K562 (cell line): Measurements from ENCODE around the gene SIGLEC5. TPM values are rescaled to one million over a fixed set of nuclear protein-coding genes. Genes with fewer than 3 reads are reported as not detected.

Source experiments
- ATF2 ChIP-seq: sonication (generic); formaldehyde crosslinking; IDR thresholded peaks from 2 replicates; pipeline ENCODE4 v1.8.1; 2022; ENCODE audit warnings: missing genetic modification reagents
- CBX8 ChIP-seq: fragments of 200-600 bp; sonication (generic); IDR thresholded peaks from 2 replicates; pipeline ENCODE4 v1.6.1; 2012; ENCODE audit warnings: borderline replicate concordance, mixed run types, low read depth, mild to moderate bottlenecking, moderate library complexity, mixed read lengths, low read length, control low read depth, inconsistent platforms; ENCODE audit not compliant: poor library complexity, severe bottlenecking; ENCODE audit errors: extremely low read depth
- PREB ChIP-seq: sonication (generic); formaldehyde crosslinking; IDR thresholded peaks from 2 replicates; pipeline ENCODE4 v1.8.1; 2023; ENCODE audit warnings: mild to moderate bottlenecking, missing genetic modification reagents
- TAF1 ChIP-seq: IDR thresholded peaks from 2 replicates; pipeline ENCODE4 v1.6.1; 2011; ENCODE audit warnings: mild to moderate bottlenecking, low read length, moderate library complexity; ENCODE audit not compliant: insufficient read depth, control insufficient read depth, severe bottlenecking; ENCODE audit errors: extremely low read depth
- TCF3 ChIP-seq: sonication (generic); formaldehyde crosslinking; IDR thresholded peaks from 2 replicates; pipeline ENCODE4 v1.4.0; 2020; ENCODE audit warnings: mild to moderate bottlenecking, missing genetic modification reagents
- ZBTB11 ChIP-seq, 3 experiments: fragments of 200-800 bp in 1 of 3; fragments of 250-450 bp in 1 of 3; fragments of 450-650 bp in 1 of 3; sonication (Bioruptor Pico) in 1 of 3; sonication (Bioruptor generic) in 1 of 3; formaldehyde crosslinking in 1 of 3; IDR thresholded peaks; 2 replicates each; pipeline versions ENCODE4 v1.6.1 to v1.8.0; 2016 to 2022; ENCODE audit warnings: mild to moderate bottlenecking in 2 of 3, missing genetic modification characterization in 2 of 3, missing compliant biosample characterization in 1 of 3, moderate library complexity in 1 of 3
- ZBTB9 ChIP-seq: fragments of 450-650 bp; formaldehyde crosslinking; IDR thresholded peaks from 2 replicates; pipeline ENCODE4 v1.4.0; 2020; ENCODE audit warnings: mild to moderate bottlenecking, moderate library complexity
- ZNF311 ChIP-seq: fragments of 250-450 bp; sonication (Bioruptor Pico); IDR thresholded peaks from 2 replicates; pipeline ENCODE4 v1.4.0; 2020; ENCODE audit warnings: mild to moderate bottlenecking, moderate library complexity
- ZNF324 ChIP-seq: fragments of 250-450 bp; sonication (Bioruptor Pico); IDR thresholded peaks from 2 replicates; pipeline ENCODE4 v1.4.0; 2020; ENCODE audit warnings: mild to moderate bottlenecking
- ZNF408 ChIP-seq: fragments of 250-450 bp; sonication (Bioruptor Pico); IDR thresholded peaks from 2 replicates; pipeline ENCODE4 v1.4.0; 2020; ENCODE audit warnings: low read depth, mild to moderate bottlenecking, moderate library complexity
- ZNF785 ChIP-seq: fragments of 250-450 bp; sonication (Bioruptor Pico); IDR thresholded peaks from 2 replicates; pipeline ENCODE4 v1.4.0; 2020; ENCODE audit warnings: mild to moderate bottlenecking
- polyA plus RNA-seq, 8 experiments: library from polyadenylated mRNA; depleted of rRNA in 4 of 8; stranded (reverse) in 5 of 8; unstranded in 3 of 8; fragments of >200 nt; fragmentation: Nextera tagmentation in 2 of 8; fragmentation: Illumina TruSeq in 1 of 8; extraction: Ambion mirVana in 2 of 8; extraction: Trizol in 1 of 8; gene quantifications; 2 replicates each; pipeline versions ENCODE4 v1.2.1 to v1.2.3, GENCODE V29; 2011 to 2014; ENCODE audit warnings: inconsistent platforms in 1 of 8, missing spikeins in 1 of 8
- total RNA-seq, 7 experiments: library from RNA; depleted of rRNA in 6 of 7; stranded (reverse); fragments of >200 nt in 6 of 7; fragmentation: Illumina TruSeq in 2 of 7; extraction: Trizol in 2 of 7; gene quantifications; 2 replicates each; pipeline versions ENCODE4 v1.2.1 to v1.2.3, GENCODE V29; 2011 to 2021; ENCODE audit warnings: low replicate concordance in 1 of 7
- TF ChIP-seq, protein P1 (sequence below), 2 experiments: fragments of 450-650 bp in 1 of 2; sonication (generic) in 1 of 2; formaldehyde crosslinking; conservative IDR thresholded peaks; 2 replicates each; pipeline versions ENCODE4 v1.4.0 to v1.8.1; 2020 to 2022; ENCODE audit warnings: mild to moderate bottlenecking in 1 of 2, missing genetic modification reagents in 1 of 2

The SIGLEC5 gene
- total and polyA plus RNA-seq, 9 of the 15 experiments (the other 6 are each of a cell fraction or from before 2014, with no cell fraction given), result 0.14 TPM; not detected in 8

DNA sequence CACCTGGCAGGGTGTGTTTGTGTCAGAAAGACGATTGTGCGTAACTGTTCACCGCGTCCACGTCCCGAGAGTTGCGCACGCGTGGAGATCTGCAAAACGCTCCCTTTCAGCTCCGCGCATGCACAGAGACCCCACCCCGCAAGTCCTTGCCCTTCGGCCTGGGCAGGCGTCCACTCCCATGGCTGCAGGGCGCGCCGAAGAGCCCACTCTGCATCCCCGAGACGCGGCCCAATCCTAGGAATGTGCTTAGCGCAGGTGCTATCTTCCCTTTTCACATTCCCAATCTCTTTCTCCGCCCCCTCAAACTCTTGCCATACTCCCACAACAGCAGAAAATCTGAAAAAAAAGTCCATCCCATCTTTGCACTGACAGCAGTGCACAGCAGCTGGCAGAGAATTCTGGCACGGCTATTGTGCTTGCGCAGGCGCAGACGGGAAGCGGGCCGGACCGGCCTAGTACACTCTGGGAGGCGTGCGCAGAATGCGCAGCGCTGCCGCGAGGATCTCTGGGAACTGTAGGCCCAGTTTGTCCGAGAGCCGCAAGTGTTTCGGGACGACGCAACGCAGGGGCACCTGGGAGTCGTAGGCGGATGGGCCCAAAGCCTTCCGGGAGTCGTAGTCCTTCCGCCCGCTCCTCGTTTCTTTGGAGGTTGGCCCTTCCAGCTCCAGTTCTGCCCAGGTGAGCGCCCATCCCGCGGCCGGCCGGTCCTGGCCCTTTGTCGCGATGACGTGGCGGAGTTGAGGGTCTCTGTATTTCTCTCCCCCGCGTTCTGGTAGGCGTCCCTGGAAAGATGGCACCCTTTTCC lies 36.0 kb downstream of the SIGLEC5 start (continued):
- no peak for TF ChIP-seq CBX8
- no peak for TF ChIP-seq ZNF324 (CRISPR knock-in tag)
- TF ChIP-seq ATF2 (CRISPR knock-in tag), result no peak
- peak; percentile 31; the same call in 1 of the 2 replicates for TF ChIP-seq TCF3 (CRISPR knock-in tag)
- TF ChIP-seq ZBTB9 (CRISPR knock-in tag), result no peak; the same call in 1 of the 2 replicates
- no peak for TF ChIP-seq ZNF311 (CRISPR knock-in tag)
- no peak for TF ChIP-seq TAF1
- TF ChIP-seq, protein P1, sequence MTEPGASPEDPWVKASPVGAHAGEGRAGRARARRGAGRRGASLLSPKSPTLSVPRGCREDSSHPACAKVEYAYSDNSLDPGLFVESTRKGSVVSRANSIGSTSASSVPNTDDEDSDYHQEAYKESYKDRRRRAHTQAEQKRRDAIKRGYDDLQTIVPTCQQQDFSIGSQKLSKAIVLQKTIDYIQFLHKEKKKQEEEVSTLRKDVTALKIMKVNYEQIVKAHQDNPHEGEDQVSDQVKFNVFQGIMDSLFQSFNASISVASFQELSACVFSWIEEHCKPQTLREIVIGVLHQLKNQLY (CRISPR knock-in tag; conservative IDR thresholded peaks at IDR 0.05), result 0 out of 4 replicates have a peak, but pooled peaks of 1 of the 2 experiments have one; percentile 60
- no peak for TF ChIP-seq ZNF785 (CRISPR knock-in tag)
- TF ChIP-seq PREB, result no peak
- 0 out of 6 replicates have a peak, but pooled peaks of 1 of the 3 experiments have one; percentile 66 for TF ChIP-seq ZBTB11 (CRISPR knock-in tag; IDR thresholded peaks at IDR 0.05)
- no peak for TF ChIP-seq ZNF408 (CRISPR knock-in tag)
